Esophagus muscularis mucosa (tissue), 4 donors: ENCODE measurements around the gene TASL. TPM values are rescaled to one million over a fixed set of nuclear protein-coding genes. Genes with fewer than 3 reads are reported as not detected.
"Not testable (repeated sequence)": the region's sequence is repeated elsewhere in the genome, so short reads cannot be mapped to it uniquely, and the experiment has no call there.

Source experiments
- DNase-seq: peaks from one replicate; pipeline ENCODE4 v3.0.0-alpha.2; 2017; ENCODE audit errors: extremely low spot score
- H3K27ac ChIP-seq, 4 donors: fragments of 200-600 bp; sonication (generic); replicated peaks in 1 of 4; 1 replicate in 3 of 4; 2 replicates in 1 of 4; pipeline ENCODE4 v1.5.1; 2016 to 2019; ENCODE audit warnings: mild to moderate bottlenecking in 1 of 4
- H3K27me3 ChIP-seq, 4 donors: fragments of 200-600 bp; sonication (generic); one replicate each; pipeline versions ENCODE4 v1.5.1 to v1.6.0; 2016 to 2019
- H3K36me3 ChIP-seq, 4 donors: fragments of 200-600 bp; sonication (generic); one replicate each; pipeline ENCODE4 v1.5.1; 2016 to 2019
- H3K4me1 ChIP-seq, 4 donors: fragments of 200-600 bp; sonication (generic); one replicate each; pipeline ENCODE4 v1.5.1; 2016 to 2019
- H3K4me3 ChIP-seq, 4 donors: fragments of 200-600 bp; sonication (generic); 1 replicate in 2 of 4; 2 replicates in 2 of 4; pipeline ENCODE4 v1.5.1; 2016 to 2019; ENCODE audit warnings: mild to moderate bottlenecking in 4 of 4, moderate library complexity in 1 of 4
- H3K9me3 ChIP-seq, 4 donors: fragments of 200-600 bp; sonication (generic); 1 replicate in 3 of 4; 2 replicates in 1 of 4; pipeline ENCODE4 v1.5.1; 2016 to 2019
- EP300 ChIP-seq: sonication (generic); formaldehyde crosslinking; IDR thresholded peaks from one replicate; pipeline ENCODE4 v1.6.1; 2017; ENCODE audit warnings: antibody characterized with exemption
- POLR2A ChIP-seq: fragments of 450-650 bp; IDR thresholded peaks from one replicate; pipeline ENCODE4 v1.6.1; 2017; ENCODE audit warnings: antibody characterized with exemption, moderate library complexity, mild to moderate bottlenecking, low read depth
- POLR2AphosphoS5 ChIP-seq, 2 donors: sonication (generic); formaldehyde crosslinking; IDR thresholded peaks; one replicate each; pipeline ENCODE4 v1.6.1; 2017; ENCODE audit warnings: antibody characterized with exemption in 2 of 2
- WGBS: methylation state at CpG from one replicate; pipeline ENCODE4 v1.1.5; 2018; 5-methylcytosine and 5-hydroxymethylcytosine counted together
- intact Hi-C: fragments of 100-400 bp; cut with DNase I; formaldehyde crosslinking; loops from one replicate; pipeline ENCODE4 v1.15.1; 2023
- total RNA-seq, 4 donors: library from RNA; depleted of rRNA; stranded (reverse); fragments of >200 nt; gene quantifications; one replicate each; pipeline versions ENCODE4 v1.1.0 to v1.2.1, GENCODE V29; 2016
- TF ChIP-seq, protein P1 (sequence below), 3 experiments: fragments of 200-600 bp in 2 of 3; fragments of 450-650 bp in 1 of 3; sonication (generic) in 2 of 3; IDR thresholded peaks; one replicate each; pipeline ENCODE4 v1.5.1; 2017 to 2019; ENCODE audit warnings: antibody characterized with exemption in 3 of 3, mild to moderate bottlenecking in 2 of 3, moderate library complexity in 1 of 3

TASL gene
- total RNA-seq, 4 donors from 2014 or later = 0.13 to 0.75 (median 0.37) TPM

- no peak for DNase-seq
- Histone ChIP-seq H3K9me3 (no peaks in the 10 kb centered on the region), H3K27me3 (no peaks in the 10 kb centered on the region), H3K4me3 (no peak overlapping the region), H3K36me3 (no peaks in the 10 kb centered on the region), H3K4me1 (no peaks in the 10 kb centered on the region), H3K27ac (no peak overlapping the region)
- TF ChIP-seq POLR2AphosphoS5 (IDR thresholded peaks at IDR 0.05) (no peak), EP300 (no peak), POLR2A (no peak)
- TF ChIP-seq, protein P1, sequence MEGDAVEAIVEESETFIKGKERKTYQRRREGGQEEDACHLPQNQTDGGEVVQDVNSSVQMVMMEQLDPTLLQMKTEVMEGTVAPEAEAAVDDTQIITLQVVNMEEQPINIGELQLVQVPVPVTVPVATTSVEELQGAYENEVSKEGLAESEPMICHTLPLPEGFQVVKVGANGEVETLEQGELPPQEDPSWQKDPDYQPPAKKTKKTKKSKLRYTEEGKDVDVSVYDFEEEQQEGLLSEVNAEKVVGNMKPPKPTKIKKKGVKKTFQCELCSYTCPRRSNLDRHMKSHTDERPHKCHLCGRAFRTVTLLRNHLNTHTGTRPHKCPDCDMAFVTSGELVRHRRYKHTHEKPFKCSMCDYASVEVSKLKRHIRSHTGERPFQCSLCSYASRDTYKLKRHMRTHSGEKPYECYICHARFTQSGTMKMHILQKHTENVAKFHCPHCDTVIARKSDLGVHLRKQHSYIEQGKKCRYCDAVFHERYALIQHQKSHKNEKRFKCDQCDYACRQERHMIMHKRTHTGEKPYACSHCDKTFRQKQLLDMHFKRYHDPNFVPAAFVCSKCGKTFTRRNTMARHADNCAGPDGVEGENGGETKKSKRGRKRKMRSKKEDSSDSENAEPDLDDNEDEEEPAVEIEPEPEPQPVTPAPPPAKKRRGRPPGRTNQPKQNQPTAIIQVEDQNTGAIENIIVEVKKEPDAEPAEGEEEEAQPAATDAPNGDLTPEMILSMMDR (IDR thresholded peaks at IDR 0.05) = no peak
- intact Hi-C loops = no loop called here
- 36% methylated on average over 1 of the region's 1 CpG for WGBS
Observed at GRCh38 chrX:30607155-30607554, 29.6 kb upstream of the TASL start.

- H3K36me3 ChIP-seq, intact Hi-C loops, H3K27ac ChIP-seq, H3K27me3 ChIP-seq, H3K9me3 ChIP-seq, H3K4me1 ChIP-seq, H3K4me3 ChIP-seq, DNase-seq: not testable (repeated sequence)
- WGBS = 67% methylated on average over 7 of the region's 15 CpGs
Observed at GRCh38 chrX:30600269-30601176, 23.0 kb upstream of the TASL start.

GRCh38 chrX:30597216-30598012 is 19.8 kb upstream of the TASL start:
- intact Hi-C loops = no loop called here
- Histone ChIP-seq H3K9me3 (no peaks in the 10 kb centered on the region), H3K36me3 (no peaks in the 10 kb centered on the region), H3K4me3 (no peak overlapping the region), H3K4me1 (no peaks in the 10 kb centered on the region), H3K27me3 (no peaks in the 10 kb centered on the region), H3K27ac (no peak overlapping the region)
- WGBS = 68% methylated on average over 4 of the region's 4 CpGs
- TF ChIP-seq EP300 (no peak), POLR2A (no peak), POLR2AphosphoS5 (IDR thresholded peaks at IDR 0.05) (no peak)
- TF ChIP-seq, protein P1 (IDR thresholded peaks at IDR 0.05) = no peak
- DNase-seq = no peak

- Histone ChIP-seq H3K36me3 (no peaks in the 10 kb centered on the region), H3K27ac (no peak overlapping the region), H3K4me1 (no peaks in the 10 kb centered on the region), H3K9me3 (no peaks in the 10 kb centered on the region), H3K27me3 (no peaks in the 10 kb centered on the region), H3K4me3 (no peak overlapping the region)
- intact Hi-C loops = no loop called here
- 60% methylated on average over 6 of the region's 6 CpGs for WGBS
- DNase-seq = no peak
- TF ChIP-seq POLR2AphosphoS5 (IDR thresholded peaks at IDR 0.05) (no peak), POLR2A (no peak), EP300 (no peak)
- TF ChIP-seq, protein P1 (IDR thresholded peaks at IDR 0.05) = no peak
Observed at GRCh38 chrX:30593440-30594200, 16.1 kb upstream of the TASL start.

DNA sequence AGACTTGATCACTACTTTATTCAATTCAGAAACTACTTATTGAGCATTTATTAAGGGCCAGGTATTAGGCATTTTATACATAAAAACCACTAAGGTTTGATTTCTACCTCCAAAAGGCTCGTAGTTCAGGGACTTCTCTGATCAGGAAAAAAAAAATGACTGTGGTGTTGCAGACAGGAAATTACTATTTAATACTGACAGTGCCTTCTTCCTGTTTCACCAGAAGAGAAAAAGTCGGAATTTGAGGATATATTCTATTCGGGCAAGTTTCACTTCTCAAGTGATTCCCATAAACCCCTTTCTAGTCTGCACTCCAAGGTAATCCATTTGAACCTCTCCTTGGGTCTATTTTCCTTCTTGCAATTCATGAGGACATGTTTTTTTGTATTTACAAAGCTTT is 15.3 kb upstream of the TASL start:
- WGBS = 57% methylated on average over 3 of the region's 3 CpGs
- Histone ChIP-seq H3K4me3 (no peak overlapping the region), H3K9me3 (no peaks in the 10 kb centered on the region), H3K36me3 (no peaks in the 10 kb centered on the region), H3K4me1 (no peaks in the 10 kb centered on the region), H3K27me3 (no peaks in the 10 kb centered on the region), H3K27ac (no peak overlapping the region)
- intact Hi-C loops = no loop called here
- TF ChIP-seq EP300 = no peak
- no peak for TF ChIP-seq POLR2A
- TF ChIP-seq, protein P1 (IDR thresholded peaks at IDR 0.05) = no peak
- no peak for TF ChIP-seq POLR2AphosphoS5 (IDR thresholded peaks at IDR 0.05)
- DNase-seq = no peak
